Adipose tissue (tissue), 3 donors: ENCODE data around the gene ITGAD. TPM values are rescaled to one million over a fixed set of nuclear protein-coding genes. Genes with fewer than 3 reads are reported as not detected.

ENCODE experiments used
- polyA plus RNA-seq, 3 donors: library from polyadenylated mRNA; stranded (reverse); fragments of 200-250 nt; gene quantifications; one replicate each; pipeline ENCODE4 v1.2.3, GENCODE V29; 2013
- donor health status: healthy with polysubstance abuse.
- donor health status: Bipolar disorder and iron deficiency.
- donor health status: healthy.

The ITGAD gene
- polyA plus RNA-seq, 3 donors = 0.03 to 0.09 TPM; not detected in 1

Other genes starting within 250 kb of the ITGAD start
- 1 to 10 TPM; 2.4 to 3.8 (median 3.4) TPM for gene PRSS36, start 243.3 kb upstream of the ITGAD start, polyA plus RNA-seq
- 100 to 1,000 TPM in 2 of 3 donors, 10 to 100 TPM in 1; 79.6 to 236 (median 213) TPM for gene FUS, start 213.2 kb upstream of the ITGAD start, polyA plus RNA-seq
- gene PYCARD, start 190.6 kb upstream of the ITGAD start, polyA plus RNA-seq = 10 to 100 TPM; 12.2 to 50.5 (median 25.8) TPM
- under 1 TPM; 0.09 to 0.12 (median 0.11) TPM for gene TRIM72, start 179.2 kb upstream of the ITGAD start, polyA plus RNA-seq
- not detected for gene PYDC1, start 176.2 kb upstream of the ITGAD start, polyA plus RNA-seq
- 10 to 100 TPM in 1 of 3 donors, 1 to 10 TPM in 2; 1.4 to 15.6 (median 7.8) TPM for gene ITGAM, start 133.4 kb upstream of the ITGAD start, polyA plus RNA-seq
- 10 to 100 TPM in 1 of 3 donors, 1 to 10 TPM in 1, under 1 TPM in 1; 0.91 to 22.4 (median 4.5) TPM for gene ITGAX, start 38.2 kb upstream of the ITGAD start, polyA plus RNA-seq
- gene COX6A2, start 35.0 kb downstream of the ITGAD start, polyA plus RNA-seq = 10 to 100 TPM in 1 of 3 donors, 1 to 10 TPM in 1, under 1 TPM in 1; 0.31 to 13.3 (median 3.1) TPM
- 1 to 10 TPM in 1 of 3 donors, under 1 TPM in 2; 0.54 to 1.1 (median 0.79) TPM for gene ZNF843, start 49.5 kb downstream of the ITGAD start, polyA plus RNA-seq
- 10 to 100 TPM in 2 of 3 donors, 1 to 10 TPM in 1; 5.9 to 12.3 (median 10.3) TPM for gene ARMC5, start 66.2 kb downstream of the ITGAD start, polyA plus RNA-seq
- gene TGFB1I1, start 78.8 kb downstream of the ITGAD start, polyA plus RNA-seq = 10 to 100 TPM in 2 of 3 donors, 1 to 10 TPM in 1; 5.0 to 59.9 (median 32.0) TPM
- gene SLC5A2, start 89.8 kb downstream of the ITGAD start, polyA plus RNA-seq = 1 to 10 TPM in 2 of 3 donors, under 1 TPM in 1; 0.90 to 4.4 (median 3.4) TPM
- gene RUSF1, start 115.1 kb downstream of the ITGAD start, polyA plus RNA-seq = 10 to 100 TPM; 34.0 to 65.8 (median 45.4) TPM
- under 1 TPM in 1 of 3 donors, not detected in 2; 0.28 TPM for gene AHSP, start 134.6 kb downstream of the ITGAD start, polyA plus RNA-seq